NCI-H187 (cell line): ENCODE measurements around the gene PRKAG2.
"Not testable (repeated sequence)": the region's sequence is repeated elsewhere in the genome, so short reads cannot be mapped to it uniquely, and the experiment has no call there.

Source experiments
- DNase-seq, 2 experiments: peaks; one replicate each; lab custom pipeline; 2025; lab: John Stamatoyannopoulos, UW

The PRKAG2 gene

DNA sequence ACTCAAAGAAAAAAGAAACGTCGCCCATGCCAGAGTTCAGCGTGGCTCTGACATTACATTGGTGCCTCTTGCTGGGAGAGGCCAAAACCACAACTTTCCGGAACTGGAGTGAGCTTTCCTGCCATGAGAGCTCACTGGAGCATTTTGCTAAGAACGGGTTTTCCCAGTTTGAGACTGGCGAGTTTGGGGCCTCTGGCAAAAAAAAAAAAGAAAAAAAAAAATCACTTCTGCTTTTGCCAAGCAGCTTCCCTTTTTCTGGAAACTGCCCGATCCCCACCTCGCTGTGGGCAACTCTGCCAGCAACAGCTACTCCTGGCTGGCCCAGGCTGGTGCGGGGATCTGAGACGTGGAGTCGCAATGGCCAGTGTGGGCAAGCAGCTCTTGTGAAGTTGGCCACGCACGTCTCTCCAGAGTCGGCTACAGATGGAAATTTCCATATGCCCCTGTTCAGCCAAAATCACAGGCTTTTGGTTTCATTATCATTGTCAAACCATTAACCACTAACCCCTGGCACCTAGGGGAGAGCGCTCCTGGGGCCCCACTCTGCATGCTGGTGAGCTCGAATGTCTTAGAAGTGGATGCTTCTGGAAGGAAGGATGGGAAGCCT, 25.7 kb downstream of the PRKAG2 start:
- DNase-seq = no peak

DNA sequence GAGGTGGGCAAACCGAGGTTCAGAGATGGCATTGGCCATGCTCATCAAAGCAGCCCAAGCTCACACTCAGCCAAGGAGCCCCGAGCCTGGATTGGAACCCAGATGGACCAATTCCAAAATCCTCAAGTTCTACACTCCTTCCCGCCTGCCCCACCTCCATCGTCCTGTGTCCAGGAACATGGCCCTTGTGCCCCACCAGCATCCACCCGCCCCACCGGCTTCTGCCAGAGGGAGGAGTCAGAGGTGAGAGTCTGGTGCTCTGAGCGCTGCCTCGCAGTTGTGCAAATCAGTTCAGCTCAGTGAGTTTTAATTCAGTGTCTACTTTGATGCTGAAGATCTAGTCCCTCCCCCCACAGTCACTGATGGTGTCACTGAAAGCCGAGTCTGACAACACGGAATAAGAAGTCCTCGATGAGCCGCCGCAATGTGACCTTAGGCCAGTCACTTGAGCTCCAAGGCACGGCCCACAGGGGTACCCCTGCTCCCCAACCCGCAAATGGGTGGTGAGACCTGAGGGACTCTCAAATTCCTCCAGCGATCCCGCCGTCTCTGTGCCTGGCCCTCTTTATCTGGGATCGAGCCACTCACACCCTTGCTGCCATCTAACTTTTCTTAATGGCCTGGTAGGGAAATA, 26.3 kb downstream of the PRKAG2 start:
- no peak for DNase-seq

DNA sequence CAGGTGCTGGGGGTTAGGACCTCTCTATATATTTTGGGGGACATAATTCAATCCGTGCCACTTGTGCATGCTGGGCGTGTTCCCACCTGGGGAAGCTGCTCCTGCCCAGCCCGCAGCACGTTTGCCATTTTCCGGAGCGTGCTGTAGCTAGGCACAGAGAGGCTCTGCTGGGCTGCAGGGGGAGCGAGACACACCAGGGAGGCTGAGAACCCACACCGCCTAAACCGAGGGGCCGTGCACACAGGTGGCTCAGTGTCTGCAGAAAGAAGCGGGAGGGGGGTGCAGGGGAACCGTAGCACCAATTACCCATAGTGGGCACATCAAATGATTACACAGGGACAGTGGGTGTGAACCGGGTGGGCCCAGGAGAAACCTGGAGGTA, 27.0 kb downstream of the PRKAG2 start:
- no peak for DNase-seq

DNA sequence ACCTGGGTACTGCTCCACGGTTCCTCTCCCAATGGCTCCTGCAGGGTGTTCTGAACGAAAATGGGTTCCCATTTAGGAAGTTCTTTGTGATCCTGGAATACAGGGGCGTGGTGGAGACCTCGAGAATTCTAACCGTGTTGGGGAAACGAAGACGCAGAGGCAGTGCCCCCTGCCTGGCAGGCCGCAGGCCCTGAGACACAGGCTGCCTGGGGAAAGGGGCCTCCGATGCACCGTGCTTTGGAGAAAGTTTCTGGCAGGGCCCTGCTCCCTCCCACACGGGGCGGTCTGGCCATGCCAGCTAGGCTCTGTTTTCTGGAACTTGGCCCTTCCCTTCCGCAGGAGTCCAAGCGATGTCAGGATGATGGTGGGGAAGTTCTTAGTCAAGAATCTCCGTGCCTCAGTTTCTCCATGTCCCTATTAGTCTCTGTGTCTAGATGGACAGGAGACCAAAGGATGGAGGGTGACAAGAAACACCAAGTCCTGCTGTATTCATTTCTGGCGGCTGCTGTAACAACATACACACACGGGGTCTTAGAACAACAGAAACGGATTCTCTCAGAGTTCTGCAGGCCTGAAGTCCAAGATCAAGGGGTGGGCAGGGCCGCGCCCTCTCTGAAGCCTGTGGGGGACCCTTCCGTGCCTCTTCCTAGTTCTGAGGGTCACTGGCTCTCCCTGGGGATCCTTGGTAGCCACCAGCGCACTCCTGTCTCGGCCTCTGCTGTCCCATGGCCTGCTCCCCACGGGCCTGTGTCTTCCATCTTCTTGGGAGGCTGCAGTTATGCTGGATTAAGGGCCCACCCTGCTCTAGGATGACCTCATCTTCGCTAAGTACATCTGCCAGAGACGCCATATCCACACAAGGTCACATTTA, 27.7 kb downstream of the PRKAG2 start:
- DNase-seq = no peak

DNA sequence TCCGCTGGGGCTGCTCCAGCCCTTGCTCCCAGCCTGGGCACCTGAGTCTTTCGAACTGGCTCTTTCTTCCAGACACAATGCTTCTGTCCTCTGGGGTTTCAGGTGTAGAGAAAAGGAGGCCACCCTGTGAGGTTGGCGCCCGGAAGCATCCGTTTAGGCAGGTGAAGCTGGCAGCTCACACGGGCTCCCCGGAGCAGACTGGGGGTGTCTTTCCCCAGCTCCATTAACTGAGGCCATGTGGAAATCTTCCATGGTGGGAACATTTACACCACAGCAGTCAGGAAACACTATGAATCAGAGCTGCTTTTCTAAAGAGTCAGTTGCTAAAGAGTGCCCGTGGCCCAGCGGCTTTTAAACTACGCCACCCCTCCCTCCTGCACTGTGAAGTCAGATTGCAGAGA, 29.2 kb downstream of the PRKAG2 start:
- DNase-seq = no peak

DNA sequence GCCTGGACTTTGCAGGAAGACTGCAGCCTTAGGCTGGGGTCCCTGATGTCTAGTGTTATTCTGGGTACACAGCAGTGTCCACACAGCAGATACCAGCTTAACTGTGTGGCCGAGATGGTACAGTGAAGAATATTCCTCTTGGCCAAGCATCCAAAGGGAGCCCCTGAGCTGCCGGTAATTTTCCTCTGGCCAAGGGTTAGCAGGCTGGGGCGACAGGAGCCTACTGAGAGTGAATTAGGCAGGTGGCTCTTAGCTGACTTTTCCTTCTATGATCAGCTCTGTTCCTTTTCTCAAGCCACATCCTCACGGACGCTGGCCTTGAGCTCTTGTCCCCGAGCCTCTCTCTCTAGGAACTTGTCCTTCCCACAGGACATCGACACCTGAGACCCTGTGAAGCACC, 29.8 kb downstream of the PRKAG2 start:
- DNase-seq = no peak

DNA sequence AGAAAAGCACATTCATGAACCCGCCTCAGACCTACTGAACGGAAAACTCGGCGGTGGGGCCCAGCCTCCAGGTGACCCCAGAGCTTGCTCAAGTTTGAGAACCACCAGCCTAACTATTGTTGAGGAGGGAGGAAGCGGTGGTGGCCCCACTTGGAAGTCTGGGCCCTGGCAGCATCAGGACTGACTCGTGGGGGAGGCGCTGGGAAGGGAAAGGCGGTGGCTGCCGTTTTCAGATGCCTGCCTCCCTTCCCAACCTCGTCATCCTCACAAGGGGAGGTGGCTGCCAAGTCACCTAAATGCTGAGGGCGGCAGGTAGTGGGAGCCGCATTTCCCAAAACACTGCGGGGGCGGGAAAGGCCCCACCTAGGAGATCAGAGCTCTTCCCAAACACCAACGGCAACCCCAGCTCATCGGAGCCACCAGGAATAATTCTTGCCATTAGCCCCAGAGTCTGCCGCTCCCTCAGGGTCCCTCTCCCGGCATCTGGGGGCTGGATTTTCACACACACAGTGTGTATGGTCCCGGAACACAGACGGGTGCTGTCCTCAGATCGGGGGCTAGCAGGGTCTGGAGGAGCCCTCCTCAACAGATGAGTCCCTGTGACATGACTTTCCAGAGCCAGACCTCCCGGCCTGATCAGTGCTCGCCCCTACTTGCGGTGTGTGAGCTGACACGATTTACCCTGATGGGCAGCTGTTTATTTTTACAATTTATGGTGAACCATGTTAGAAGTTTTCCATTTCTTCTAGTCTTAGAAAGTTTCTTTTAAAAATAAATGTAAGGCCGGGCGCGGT, 31.3 kb downstream of the PRKAG2 start:
- no peak for DNase-seq

DNA sequence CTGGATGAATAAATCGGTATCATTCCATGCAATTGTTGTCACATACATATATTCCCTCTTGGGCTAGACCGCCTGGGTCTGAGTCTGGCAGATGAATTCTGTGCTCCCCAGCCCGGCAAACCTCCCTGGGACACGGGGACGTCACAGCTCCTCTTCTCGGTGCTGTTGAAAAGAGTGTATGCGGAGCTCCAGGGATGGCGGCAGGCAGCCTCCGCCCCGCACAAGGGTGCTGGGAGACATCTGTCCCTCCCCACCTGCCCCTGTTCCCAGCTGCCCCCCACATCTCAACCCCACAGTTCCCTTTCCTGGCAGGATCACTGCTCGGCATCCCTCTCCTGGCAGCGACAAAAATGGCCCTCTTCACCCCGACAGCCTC, 32.1 kb downstream of the PRKAG2 start:
- DNase-seq = no peak

DNA sequence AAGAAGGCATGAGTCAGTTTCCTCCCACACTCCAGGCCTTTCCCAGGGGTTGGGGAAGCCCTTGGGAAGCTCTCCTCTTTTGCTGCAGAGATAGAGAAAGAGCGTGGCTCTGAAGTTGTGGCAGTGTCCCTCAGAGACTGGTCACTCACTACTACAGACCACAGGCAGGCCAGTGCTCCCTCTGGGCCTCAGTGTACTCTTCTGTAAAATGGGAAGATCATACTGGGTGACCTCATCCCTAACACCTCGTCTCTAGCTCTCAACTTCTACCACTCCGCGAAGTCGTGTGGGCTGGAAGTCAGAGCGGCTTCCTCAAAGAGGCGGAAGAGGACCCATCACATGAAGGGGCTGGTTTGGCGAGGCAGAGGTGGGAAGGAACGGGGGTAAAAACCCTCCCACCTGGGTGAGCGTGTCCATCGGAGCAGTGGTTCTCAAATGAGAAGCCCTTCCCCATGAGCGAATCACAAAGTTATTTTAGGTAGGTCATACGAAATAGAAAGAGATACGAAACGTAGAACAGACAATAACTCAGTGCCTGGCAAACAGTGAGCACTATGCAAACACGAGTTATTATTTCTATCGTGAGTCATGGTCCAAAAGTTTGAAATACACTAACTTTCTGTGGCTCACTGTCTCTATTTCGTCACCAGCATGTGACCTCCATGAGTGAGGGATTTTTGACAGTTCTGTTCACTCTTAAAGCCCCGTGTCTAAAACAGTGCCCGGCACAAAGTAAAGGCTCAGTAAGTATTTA, 32.7 kb downstream of the PRKAG2 start:
- DNase-seq = no peak

DNA sequence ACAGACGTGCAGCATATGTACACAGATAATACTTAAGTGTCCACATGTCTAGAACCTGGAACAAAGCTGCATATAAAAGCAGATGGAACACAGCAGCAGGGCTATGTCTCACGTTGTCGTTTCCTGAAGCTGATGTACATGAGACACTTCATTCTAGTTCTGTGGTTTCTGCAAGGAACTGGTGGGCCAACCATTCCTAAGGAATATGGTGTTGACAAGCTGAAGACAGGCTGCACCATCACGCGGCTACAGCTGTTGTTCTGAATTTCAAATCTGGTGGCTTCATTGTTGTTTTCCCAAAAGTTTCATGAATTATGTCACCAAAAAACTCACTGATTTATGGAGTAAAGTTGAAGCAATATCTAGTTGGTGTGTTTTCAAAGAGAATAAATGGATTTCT, 33.7 kb downstream of the PRKAG2 start:
- no peak for DNase-seq

DNA sequence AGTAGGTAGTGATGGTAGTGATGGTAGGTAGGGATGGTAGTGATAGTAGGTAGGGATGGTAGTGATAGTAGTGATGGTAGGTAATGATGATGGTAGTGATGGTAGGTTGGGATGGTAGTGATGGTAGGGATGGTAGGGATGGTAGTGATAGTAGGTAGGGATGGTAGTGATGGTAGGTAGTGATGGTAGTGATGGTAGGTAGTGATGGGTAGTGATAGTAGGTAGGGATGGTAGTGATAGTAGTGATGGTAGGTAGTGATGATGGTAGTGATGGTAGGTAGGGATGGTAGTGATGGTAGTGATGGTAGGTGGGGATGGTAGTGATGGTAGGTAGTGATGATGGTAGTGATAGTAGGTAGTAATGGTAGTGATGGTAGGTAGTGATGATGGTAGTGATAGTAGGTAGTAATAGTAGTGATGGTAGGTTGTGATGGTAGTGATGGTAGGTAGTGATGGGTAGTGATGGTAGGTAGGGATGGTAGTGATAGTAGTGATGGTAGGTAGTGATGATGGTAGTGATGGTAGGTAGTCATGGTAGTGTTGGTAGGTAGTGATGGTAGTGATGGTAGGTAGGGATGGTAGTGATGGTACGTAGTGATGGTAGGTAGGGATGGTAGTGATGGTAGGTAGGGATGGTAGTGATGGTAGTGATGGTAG, 35.4 kb downstream of the PRKAG2 start:
- not testable (repeated sequence) for DNase-seq

DNA sequence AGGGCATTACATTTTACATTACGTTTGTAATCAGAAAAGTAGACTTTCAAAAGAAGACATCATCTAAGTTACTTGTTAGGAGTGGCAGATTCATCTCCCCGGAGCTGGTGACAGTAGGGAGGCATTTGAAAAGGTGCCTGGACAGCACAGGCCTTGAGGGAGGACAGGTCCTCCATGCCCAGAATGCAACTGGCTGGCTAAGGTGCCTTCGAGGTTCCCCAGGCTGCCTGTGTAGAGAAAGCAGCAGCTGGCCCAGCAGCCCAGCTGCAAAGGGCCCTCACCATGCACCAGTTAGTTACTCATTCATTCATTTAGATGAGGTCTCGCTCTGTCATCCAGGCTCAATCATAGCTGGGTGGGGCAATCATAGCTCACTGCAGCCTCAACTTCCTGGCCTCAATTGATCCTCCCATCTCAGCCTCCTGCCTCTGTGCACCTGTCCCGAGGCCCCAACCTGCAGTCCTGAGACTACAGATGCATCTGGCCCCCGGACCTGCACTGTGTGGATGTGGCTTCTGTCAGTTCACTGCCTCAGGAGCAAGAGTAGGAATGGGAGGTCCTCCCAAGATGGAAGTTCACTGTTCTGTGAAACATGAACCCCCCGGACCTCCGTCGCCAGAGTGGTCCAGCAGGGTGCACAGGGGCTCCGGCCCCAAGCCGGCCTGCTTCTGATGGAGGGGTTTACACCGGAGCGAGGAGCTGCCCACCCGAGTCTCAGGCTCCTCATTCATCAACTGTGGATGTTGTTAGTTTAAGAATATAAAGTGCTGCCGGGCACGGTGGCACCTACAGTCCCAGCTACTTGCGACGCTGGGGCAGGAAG, 36.6 kb downstream of the PRKAG2 start:
- DNase-seq = no peak

DNA sequence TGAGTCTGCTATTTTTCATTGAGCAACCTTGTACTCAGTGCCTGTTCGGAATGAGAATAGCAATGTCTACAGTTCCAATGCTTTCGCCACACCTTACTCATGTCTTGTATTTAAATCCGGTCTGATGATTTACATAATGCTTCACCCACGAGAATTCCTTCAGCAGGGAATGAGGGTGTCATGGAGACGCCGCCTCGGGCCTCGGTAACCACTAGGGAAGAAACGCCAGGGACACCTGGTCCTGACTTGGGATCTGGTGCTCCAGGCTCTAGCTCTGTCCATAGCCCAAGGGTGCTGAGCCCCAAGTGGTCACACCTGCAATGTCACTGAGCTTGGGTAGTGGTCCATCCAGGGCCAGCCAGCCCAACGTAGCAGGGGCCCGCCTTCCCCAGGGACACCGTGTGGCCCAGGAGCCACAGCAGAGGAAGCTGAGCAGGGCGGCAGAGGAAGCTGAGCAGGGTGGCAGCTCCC, 37.4 kb downstream of the PRKAG2 start:
- no peak for DNase-seq

DNA sequence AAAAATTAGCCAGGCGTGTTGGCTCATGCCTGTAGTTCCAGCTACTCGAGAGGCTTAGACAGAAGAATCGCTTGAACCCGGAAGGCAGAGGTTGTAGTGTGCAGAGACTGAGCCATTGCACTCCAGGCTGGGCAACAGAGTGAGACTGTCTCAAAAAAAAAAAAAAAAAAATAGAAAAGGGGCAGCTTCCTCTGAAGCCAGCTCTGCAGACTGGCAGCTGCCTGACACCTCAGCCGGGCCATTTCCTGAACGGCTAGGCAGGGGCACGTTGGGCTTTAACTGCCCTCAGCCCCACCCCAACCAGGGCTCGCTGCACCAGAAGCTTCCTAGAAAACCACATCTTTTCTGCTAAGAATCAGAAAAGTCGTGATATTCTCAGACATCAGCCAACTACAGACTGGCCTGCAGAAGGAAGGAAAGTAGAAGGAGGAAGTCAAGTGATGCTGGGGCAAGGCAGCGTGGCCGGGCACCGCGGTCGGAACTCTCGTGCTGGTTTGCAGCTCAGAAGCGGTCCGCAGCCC, 38.0 kb downstream of the PRKAG2 start:
- no peak for DNase-seq

DNA sequence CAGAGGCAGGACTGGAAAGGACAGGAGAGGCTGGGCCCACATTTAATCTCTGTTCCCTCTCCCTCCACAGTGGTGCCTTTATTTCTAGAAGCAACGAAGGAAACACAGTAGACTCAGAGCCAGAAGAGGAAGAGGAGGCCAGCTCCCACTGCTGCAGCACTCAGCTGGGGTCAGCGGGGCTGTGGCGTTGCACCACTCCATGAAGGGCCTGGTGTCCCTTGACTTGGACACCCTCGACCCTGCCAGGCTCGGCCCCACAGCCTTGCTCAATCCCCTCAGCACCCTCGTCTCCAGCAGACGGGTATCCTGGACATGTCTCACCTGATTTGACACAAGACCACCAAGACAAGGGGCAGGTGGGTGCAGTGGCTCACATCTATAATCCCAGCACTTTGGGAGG, 38.8 kb downstream of the PRKAG2 start:
- no peak for DNase-seq

DNA sequence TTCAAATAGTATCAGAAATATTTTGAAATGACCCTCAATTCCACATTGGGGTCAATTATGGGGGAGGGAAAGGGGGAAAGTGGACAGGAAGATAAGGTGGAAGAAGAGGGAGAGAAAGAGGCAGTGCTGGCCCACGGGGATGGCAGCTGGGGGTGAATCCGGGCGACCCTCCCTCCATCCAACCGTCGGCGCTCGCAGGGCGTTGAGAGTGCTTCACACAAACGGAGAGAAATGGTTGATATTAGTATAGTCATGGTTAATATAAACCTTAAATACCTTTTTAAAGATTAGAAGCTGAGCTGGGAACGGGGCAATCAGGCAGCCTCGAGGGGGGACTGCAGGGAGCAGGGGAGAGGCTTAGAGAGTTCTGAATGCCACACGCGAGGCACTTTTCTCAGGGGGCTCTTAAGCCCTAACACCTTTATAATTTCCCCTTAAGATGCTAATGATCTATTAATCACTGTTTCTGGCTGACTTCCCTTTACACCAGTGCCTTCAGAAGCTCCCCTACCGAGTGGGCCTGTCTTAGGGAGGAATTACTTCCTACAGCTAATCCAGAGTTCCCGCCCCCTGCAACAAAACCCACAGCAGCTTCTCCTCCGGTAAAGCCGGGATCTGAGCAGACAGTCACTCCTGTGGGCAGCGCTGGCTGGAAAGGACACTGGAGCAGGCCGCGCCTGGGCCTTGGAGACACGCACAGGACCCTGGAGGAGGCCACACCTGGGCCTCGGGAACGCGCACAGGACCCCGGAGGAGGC, 39.5 kb downstream of the PRKAG2 start:
- no peak for DNase-seq

DNA sequence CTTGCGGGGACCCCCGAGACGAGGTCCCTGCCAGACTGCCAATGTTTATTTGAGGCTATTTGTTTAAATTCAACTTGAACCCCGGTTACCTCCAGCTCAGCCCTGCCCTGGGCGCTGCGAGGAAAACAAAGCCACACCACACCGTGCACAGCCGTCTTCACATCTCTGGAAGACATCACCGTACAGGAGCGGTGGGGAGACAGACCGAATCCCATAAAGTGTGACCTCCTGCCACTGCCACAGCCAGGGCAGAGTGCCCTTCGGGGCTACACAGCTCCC, 40.0 kb downstream of the PRKAG2 start:
- no peak for DNase-seq

DNA sequence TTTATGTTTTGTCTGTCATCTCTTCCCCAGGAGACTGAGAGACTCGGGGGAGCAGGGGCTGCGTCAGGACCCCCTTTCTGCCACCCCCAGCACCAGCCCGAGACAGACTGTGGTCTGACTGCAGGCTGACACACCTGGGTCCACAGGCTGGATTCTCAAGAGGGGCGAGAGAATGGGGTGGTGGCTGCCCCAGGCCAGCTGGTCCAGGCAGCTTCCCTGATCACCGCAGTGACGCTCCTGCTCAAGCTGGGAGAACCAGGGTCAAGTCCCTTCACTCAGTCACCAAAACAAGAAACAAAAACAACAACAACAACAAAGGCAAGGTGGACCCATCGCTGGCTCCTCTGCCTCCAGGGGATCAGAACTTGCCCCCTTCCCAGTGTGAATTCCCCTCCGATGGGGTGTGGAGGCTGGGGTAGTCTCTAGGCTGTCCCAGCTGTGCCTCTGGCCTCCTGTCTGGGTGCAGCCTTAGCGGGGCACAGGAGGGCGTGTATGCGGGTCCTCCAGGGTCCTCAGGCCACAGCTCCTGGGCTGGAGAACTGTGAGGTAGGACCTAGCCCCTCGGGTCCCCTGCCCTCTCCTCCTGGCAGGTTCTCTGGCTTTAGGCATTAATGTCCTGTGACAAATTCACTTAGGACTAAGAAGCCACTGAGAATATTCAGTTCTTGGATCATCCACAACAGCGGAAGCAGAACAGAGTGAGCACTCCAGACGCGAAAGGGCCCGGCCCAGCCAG, 40.6 kb downstream of the PRKAG2 start:
- no peak for DNase-seq

DNA sequence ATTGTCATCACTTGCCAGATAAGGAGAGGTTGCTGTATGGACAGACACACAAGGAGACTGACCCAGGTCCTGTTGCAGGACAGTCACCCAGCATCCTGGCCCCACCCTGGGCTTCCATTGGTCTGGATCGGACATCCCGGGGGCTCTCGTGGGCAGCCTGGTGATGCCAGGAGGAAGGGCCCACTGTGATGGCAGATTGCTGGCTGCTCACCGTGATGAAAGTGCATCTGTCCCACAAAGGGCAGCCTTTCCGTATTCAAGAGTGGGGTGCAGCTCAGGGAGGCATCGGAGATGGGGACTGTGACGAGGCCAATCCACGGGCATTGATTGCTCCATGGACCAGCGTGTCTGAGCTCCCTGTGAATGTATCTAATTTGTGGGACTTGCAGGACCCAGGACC, 41.3 kb downstream of the PRKAG2 start:
- no peak for DNase-seq
